OCI-LY7 (cell line): ENCODE results near the gene RAD9B.

ENCODE experiments used
- EZH2phosphoT487 ChIP-seq: fragments of 200-600 bp; sonication (generic); IDR thresholded peaks from 2 replicates; pipeline ENCODE4 v1.6.1; 2018; ENCODE audit warnings: low read depth, borderline replicate concordance, mild to moderate bottlenecking, mixed run types, antibody characterized with exemption, low read length, moderate library complexity, mixed read lengths
- TF ChIP-seq, protein P1 (sequence below): fragments of 200-600 bp; sonication (generic); conservative IDR thresholded peaks from 2 replicates; pipeline ENCODE4 v1.5.1; 2014; ENCODE audit warnings: mild to moderate bottlenecking, antibody characterized with exemption, low read length, moderate library complexity, mixed read lengths

GRCh38 chr12:110545812-110546211 is 43.7 kb downstream of the RAD9B start:
- TF ChIP-seq, protein P1, sequence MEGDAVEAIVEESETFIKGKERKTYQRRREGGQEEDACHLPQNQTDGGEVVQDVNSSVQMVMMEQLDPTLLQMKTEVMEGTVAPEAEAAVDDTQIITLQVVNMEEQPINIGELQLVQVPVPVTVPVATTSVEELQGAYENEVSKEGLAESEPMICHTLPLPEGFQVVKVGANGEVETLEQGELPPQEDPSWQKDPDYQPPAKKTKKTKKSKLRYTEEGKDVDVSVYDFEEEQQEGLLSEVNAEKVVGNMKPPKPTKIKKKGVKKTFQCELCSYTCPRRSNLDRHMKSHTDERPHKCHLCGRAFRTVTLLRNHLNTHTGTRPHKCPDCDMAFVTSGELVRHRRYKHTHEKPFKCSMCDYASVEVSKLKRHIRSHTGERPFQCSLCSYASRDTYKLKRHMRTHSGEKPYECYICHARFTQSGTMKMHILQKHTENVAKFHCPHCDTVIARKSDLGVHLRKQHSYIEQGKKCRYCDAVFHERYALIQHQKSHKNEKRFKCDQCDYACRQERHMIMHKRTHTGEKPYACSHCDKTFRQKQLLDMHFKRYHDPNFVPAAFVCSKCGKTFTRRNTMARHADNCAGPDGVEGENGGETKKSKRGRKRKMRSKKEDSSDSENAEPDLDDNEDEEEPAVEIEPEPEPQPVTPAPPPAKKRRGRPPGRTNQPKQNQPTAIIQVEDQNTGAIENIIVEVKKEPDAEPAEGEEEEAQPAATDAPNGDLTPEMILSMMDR, result no peak
- no peak for TF ChIP-seq EZH2phosphoT487
